ENCODE data around the gene RCAN1.
"Not testable (repeated sequence)": the region's sequence is repeated elsewhere in the genome, so short reads cannot be mapped to it uniquely, and the experiment has no call there.

RCAN1 gene

DNA sequence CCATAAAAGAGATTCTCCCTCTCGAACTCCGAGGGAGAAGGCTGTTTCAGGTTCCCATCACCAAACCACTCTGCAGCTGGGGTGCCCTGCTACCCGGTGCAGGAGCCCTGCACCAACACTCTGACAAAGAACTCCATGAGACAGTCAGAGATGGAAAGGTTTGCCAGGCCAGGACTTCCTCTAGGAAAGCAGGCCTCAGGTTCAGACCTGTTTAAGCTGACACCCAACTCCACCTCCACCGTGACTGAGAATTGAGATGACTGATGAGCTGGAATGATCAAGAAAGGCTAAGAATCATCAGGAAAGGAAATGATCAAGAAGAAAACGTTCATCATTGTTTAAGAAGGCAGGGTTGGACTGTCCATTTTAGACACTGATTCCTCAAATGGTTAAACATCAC lies 56.7 kb downstream of the RCAN1 start:
- Histone ChIP-seq H3K79me2 (ENCODE audit: control insufficient read depth, low read length) (no peaks in the 10 kb centered on the region), H3K9me2 (replicated peaks; ENCODE audit: control insufficient read depth, low read length) (no peaks in the 10 kb centered on the region), H3K36me3 (ENCODE audit: control insufficient read depth, low read length) (no peaks in the 10 kb centered on the region), H3K4me3 (ENCODE audit: low read length) (no peak overlapping the region), H3K9me3 (ENCODE audit: control insufficient read depth, insufficient read depth, low read length) (no peaks in the 10 kb centered on the region), H3F3A (ENCODE audit: control insufficient read depth, insufficient read depth) (no peaks in the 10 kb centered on the region), H4K20me1 (ENCODE audit: control insufficient read depth, insufficient read depth, low read depth, low read length) (no peaks in the 10 kb centered on the region), H3K4me2 (ENCODE audit: low read length) (no peak overlapping the region), H3K4me1 (ENCODE audit: control insufficient read depth, low read length) (no peaks in the 10 kb centered on the region), H3K27me3 (ENCODE audit: control insufficient read depth, low read length) (no peaks in the 10 kb centered on the region), H3K27ac (ENCODE audit: low read depth, low read length) (no peak overlapping the region)
- no peak for TF ChIP-seq EZH2phosphoT487 (IDR thresholded peaks at IDR 0.05; ENCODE audit: borderline replicate concordance, low read length)
- TF ChIP-seq, protein P1, sequence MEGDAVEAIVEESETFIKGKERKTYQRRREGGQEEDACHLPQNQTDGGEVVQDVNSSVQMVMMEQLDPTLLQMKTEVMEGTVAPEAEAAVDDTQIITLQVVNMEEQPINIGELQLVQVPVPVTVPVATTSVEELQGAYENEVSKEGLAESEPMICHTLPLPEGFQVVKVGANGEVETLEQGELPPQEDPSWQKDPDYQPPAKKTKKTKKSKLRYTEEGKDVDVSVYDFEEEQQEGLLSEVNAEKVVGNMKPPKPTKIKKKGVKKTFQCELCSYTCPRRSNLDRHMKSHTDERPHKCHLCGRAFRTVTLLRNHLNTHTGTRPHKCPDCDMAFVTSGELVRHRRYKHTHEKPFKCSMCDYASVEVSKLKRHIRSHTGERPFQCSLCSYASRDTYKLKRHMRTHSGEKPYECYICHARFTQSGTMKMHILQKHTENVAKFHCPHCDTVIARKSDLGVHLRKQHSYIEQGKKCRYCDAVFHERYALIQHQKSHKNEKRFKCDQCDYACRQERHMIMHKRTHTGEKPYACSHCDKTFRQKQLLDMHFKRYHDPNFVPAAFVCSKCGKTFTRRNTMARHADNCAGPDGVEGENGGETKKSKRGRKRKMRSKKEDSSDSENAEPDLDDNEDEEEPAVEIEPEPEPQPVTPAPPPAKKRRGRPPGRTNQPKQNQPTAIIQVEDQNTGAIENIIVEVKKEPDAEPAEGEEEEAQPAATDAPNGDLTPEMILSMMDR (IDR thresholded peaks at IDR 0.05; ENCODE audit: low read depth, low read length, poor library complexity, severe bottlenecking) = no peak

GRCh38 chr21:34557261-34557660 lies 57.7 kb downstream of the RCAN1 start:
- H3K27ac ChIP-seq (ENCODE audit: low read depth, low read length) = no peak overlapping the region
- no peaks in the 10 kb centered on the region for H3K4me1 ChIP-seq (ENCODE audit: control insufficient read depth, low read length)
- H3K4me3 ChIP-seq (ENCODE audit: low read length) = no peak overlapping the region
- no peaks in the 10 kb centered on the region for H3F3A ChIP-seq (ENCODE audit: control insufficient read depth, insufficient read depth)
- H3K9me2 ChIP-seq (replicated peaks; ENCODE audit: control insufficient read depth, low read length) = no peaks in the 10 kb centered on the region
- H3K79me2 ChIP-seq (ENCODE audit: control insufficient read depth, low read length) = no peaks in the 10 kb centered on the region
- no peak overlapping the region for H3K4me2 ChIP-seq (ENCODE audit: low read length)
- H4K20me1 ChIP-seq (ENCODE audit: control insufficient read depth, insufficient read depth, low read depth, low read length) = no peaks in the 10 kb centered on the region
- H3K9me3 ChIP-seq (ENCODE audit: control insufficient read depth, insufficient read depth, low read length) = no peaks in the 10 kb centered on the region
- TF ChIP-seq EZH2phosphoT487 (IDR thresholded peaks at IDR 0.05; ENCODE audit: borderline replicate concordance, low read length) = no peak
- TF ChIP-seq, protein P1 (IDR thresholded peaks at IDR 0.05; ENCODE audit: low read depth, low read length, poor library complexity, severe bottlenecking) = no peak
- no peaks in the 10 kb centered on the region for H3K36me3 ChIP-seq (ENCODE audit: control insufficient read depth, low read length)
- H3K27me3 ChIP-seq (ENCODE audit: control insufficient read depth, low read length) = no peaks in the 10 kb centered on the region

GRCh38 chr21:34554670-34555069 lies 60.2 kb downstream of the RCAN1 start:
- H3K27me3 ChIP-seq (ENCODE audit: control insufficient read depth, low read length); H3K27ac ChIP-seq (ENCODE audit: low read depth, low read length); H3K36me3 ChIP-seq (ENCODE audit: control insufficient read depth, low read length); H3K79me2 ChIP-seq (ENCODE audit: control insufficient read depth, low read length); H3K4me3 ChIP-seq (ENCODE audit: low read length); H3K4me2 ChIP-seq (ENCODE audit: low read length); H3F3A ChIP-seq (ENCODE audit: control insufficient read depth, insufficient read depth); H3K9me3 ChIP-seq (ENCODE audit: control insufficient read depth, insufficient read depth, low read length); H3K9me2 ChIP-seq (replicated peaks; ENCODE audit: control insufficient read depth, low read length); H4K20me1 ChIP-seq (ENCODE audit: control insufficient read depth, insufficient read depth, low read depth, low read length); H3K4me1 ChIP-seq (ENCODE audit: control insufficient read depth, low read length): not testable (repeated sequence)

DNA sequence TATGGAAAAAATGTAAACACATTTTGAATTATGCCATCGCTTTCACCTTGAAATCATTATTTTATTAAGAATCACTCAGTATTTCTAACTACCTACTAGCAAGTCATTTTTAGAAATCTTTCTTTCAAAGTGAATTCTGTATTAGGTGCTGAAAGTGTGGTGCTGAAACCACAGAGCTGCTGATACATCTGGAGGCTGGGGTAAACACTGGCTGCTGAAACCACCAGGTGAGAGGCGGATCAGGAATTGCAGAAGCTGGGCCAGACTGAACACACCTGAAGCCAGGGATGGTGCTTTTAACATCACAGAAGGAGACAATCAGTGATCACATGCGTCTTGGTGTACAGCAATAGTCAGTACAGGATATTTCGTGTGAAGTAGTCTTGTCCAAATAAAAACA lies 60.7 kb downstream of the RCAN1 start:
- Histone ChIP-seq H3K9me2 (replicated peaks; ENCODE audit: control insufficient read depth, low read length) (no peaks in the 10 kb centered on the region), H3K27ac (ENCODE audit: low read depth, low read length) (no peak overlapping the region), H3F3A (ENCODE audit: control insufficient read depth, insufficient read depth) (no peaks in the 10 kb centered on the region), H3K4me3 (ENCODE audit: low read length) (no peak overlapping the region), H3K27me3 (ENCODE audit: control insufficient read depth, low read length) (no peaks in the 10 kb centered on the region), H3K4me1 (ENCODE audit: control insufficient read depth, low read length) (no peaks in the 10 kb centered on the region), H4K20me1 (ENCODE audit: control insufficient read depth, insufficient read depth, low read depth, low read length) (no peaks in the 10 kb centered on the region), H3K36me3 (ENCODE audit: control insufficient read depth, low read length) (no peaks in the 10 kb centered on the region), H3K4me2 (ENCODE audit: low read length) (no peak overlapping the region), H3K79me2 (ENCODE audit: control insufficient read depth, low read length) (no peaks in the 10 kb centered on the region), H3K9me3 (ENCODE audit: control insufficient read depth, insufficient read depth, low read length) (no peaks in the 10 kb centered on the region)
- TF ChIP-seq, protein P1 (IDR thresholded peaks at IDR 0.05; ENCODE audit: low read depth, low read length, poor library complexity, severe bottlenecking) = no peak
- no peak for TF ChIP-seq EZH2phosphoT487 (IDR thresholded peaks at IDR 0.05; ENCODE audit: borderline replicate concordance, low read length)
